ENCODE data around the gene LIPJ. TPM values are rescaled to one million over a fixed set of nuclear protein-coding genes. Genes with fewer than 3 reads are reported as not detected.

The LIPJ gene
- total RNA-seq, 6 donors from 2014 or later, result 0.06 to 0.49 TPM; not detected in 4

GRCh38 chr10:88583584-88583957, 3.0 kb upstream of the LIPJ start:
- Histone ChIP-seq H3K27me3 (no peaks in the 10 kb centered on the region), H3K9me3 (no peaks in the 10 kb centered on the region), H3K4me3 (peak overlapping the region; percentile 59 to 69 (median 64)), H3K4me1 (peaks cover 0 to 7% (median 3%) of the 10 kb centered on the region in 4 donors), H3K27ac (peak overlapping the region; percentile 88 to 96 (median 92)), H3K36me3 (no peaks in the 10 kb centered on the region)
- 58 to 63% methylated on average over 7 of the region's 7 CpGs for WGBS, 2 donors
- DNase-seq (no peak), ATAC-seq (ENCODE audit: low FRiP score in 2 of 2) (no peak)
- no peak for TF ChIP-seq POLR2A (IDR thresholded peaks at IDR 0.05)
- TF ChIP-seq CTCF (IDR thresholded peaks at IDR 0.05), result no peak
- no peak for TF ChIP-seq POLR2AphosphoS5 (IDR thresholded peaks at IDR 0.05)

- WGBS, 2 donors, result 91% methylated on average over 1 of the region's 1 CpG
- Histone ChIP-seq H3K27me3 (no peaks in the 10 kb centered on the region), H3K36me3 (no peaks in the 10 kb centered on the region), H3K4me3 (no peak overlapping the region), H3K27ac (no peak overlapping the region), H3K4me1 (no peaks in the 10 kb centered on the region), H3K9me3 (no peaks in the 10 kb centered on the region)
- TF ChIP-seq POLR2A (IDR thresholded peaks at IDR 0.05) (no peak), CTCF (IDR thresholded peaks at IDR 0.05) (no peak), EP300 (IDR thresholded peaks at IDR 0.05) (no peak), POLR2AphosphoS5 (IDR thresholded peaks at IDR 0.05) (no peak)
- ATAC-seq (ENCODE audit: low FRiP score in 2 of 2) (no peak), DNase-seq (no peak)
Measured at GRCh38 chr10:88592381-88592780, 5.8 kb downstream of the LIPJ start.

GRCh38 chr10:88592906-88593305, 6.3 kb downstream of the LIPJ start:
- H3K9me3 ChIP-seq, result no peaks in the 10 kb centered on the region
- 64 to 75% methylated on average over 2 of the region's 2 CpGs for WGBS, 2 donors
- H3K27me3 ChIP-seq, result no peaks in the 10 kb centered on the region
- no peak for ATAC-seq (ENCODE audit: low FRiP score in 2 of 2)
- no peak for DNase-seq
- no peak overlapping the region for H3K27ac ChIP-seq
- TF ChIP-seq POLR2AphosphoS5 (IDR thresholded peaks at IDR 0.05), result no peak
- no peak for TF ChIP-seq EP300 (IDR thresholded peaks at IDR 0.05)
- TF ChIP-seq POLR2A (IDR thresholded peaks at IDR 0.05), result no peak
- TF ChIP-seq CTCF (IDR thresholded peaks at IDR 0.05), result no peak
- no peaks in the 10 kb centered on the region for H3K36me3 ChIP-seq
- no peaks in the 10 kb centered on the region for H3K4me1 ChIP-seq
- H3K4me3 ChIP-seq, result no peak overlapping the region

GRCh38 chr10:88594482-88594881, 7.9 kb downstream of the LIPJ start:
- no peak overlapping the region for H3K4me3 ChIP-seq
- H3K9me3 ChIP-seq, result no peaks in the 10 kb centered on the region
- no peaks in the 10 kb centered on the region for H3K4me1 ChIP-seq
- H3K27me3 ChIP-seq, result no peaks in the 10 kb centered on the region
- TF ChIP-seq POLR2A (IDR thresholded peaks at IDR 0.05) (no peak), POLR2AphosphoS5 (IDR thresholded peaks at IDR 0.05) (no peak), EP300 (IDR thresholded peaks at IDR 0.05) (no peak), CTCF (IDR thresholded peaks at IDR 0.05) (no peak)
- no peaks in the 10 kb centered on the region for H3K36me3 ChIP-seq
- no peak for ATAC-seq (ENCODE audit: low FRiP score in 2 of 2)
- 94 to 97% methylated on average over 1 of the region's 1 CpG for WGBS, 2 donors
- H3K27ac ChIP-seq, result no peak overlapping the region
- no peak for DNase-seq

- no peak overlapping the region for H3K27ac ChIP-seq
- no peak overlapping the region for H3K4me3 ChIP-seq
- H3K4me1 ChIP-seq, result no peaks in the 10 kb centered on the region
- ATAC-seq (ENCODE audit: low FRiP score in 2 of 2) (peak in 1 of 2 donors; percentile 16), DNase-seq (no peak)
- 55 to 73% methylated on average over 1 of the region's 1 CpG for WGBS, 2 donors
- H3K9me3 ChIP-seq, result no peaks in the 10 kb centered on the region
- H3K36me3 ChIP-seq, result no peaks in the 10 kb centered on the region
- no peaks in the 10 kb centered on the region for H3K27me3 ChIP-seq
- TF ChIP-seq POLR2AphosphoS5 (IDR thresholded peaks at IDR 0.05) (no peak), CTCF (IDR thresholded peaks at IDR 0.05) (no peak), POLR2A (IDR thresholded peaks at IDR 0.05) (no peak), EP300 (IDR thresholded peaks at IDR 0.05) (no peak)
Measured at GRCh38 chr10:88598055-88598454, 11.5 kb downstream of the LIPJ start.

Measured in upper lobe of left lung (tissue), 6 donors.